Epithelial cell of esophagus (primary cell): Measurements from ENCODE around the gene INHA.
A peak's percentile ranks its signal among the peaks of the same experiment; 100 is the strongest.

ENCODE experiments used
- DNase-seq: peaks from one replicate; pipeline ENCODE4 v3.0.0; 2010; ENCODE audit warnings: low read depth
- H3K4me3 ChIP-seq: 2 replicates; pipeline ENCODE4 v1.5.1; 2011; ENCODE audit warnings: mild to moderate bottlenecking, low read length, control low read depth
- CTCF ChIP-seq: IDR thresholded peaks from 2 replicates; pipeline ENCODE4 v1.5.1; 2011; ENCODE audit warnings: low read depth, mild to moderate bottlenecking, low read length, control low read depth, inconsistent platforms; ENCODE audit not compliant: insufficient read depth; ENCODE audit errors: missing control alignments

The INHA gene

GRCh38 chr2:219547621-219548020 lies 24.5 kb upstream of the INHA start:
- DNase-seq, result no peak
- no peak overlapping the region for H3K4me3 ChIP-seq
- TF ChIP-seq CTCF, result no peak

GRCh38 chr2:219548990-219549389 lies 23.1 kb upstream of the INHA start:
- H3K4me3 ChIP-seq, result no peak overlapping the region
- no peak for DNase-seq
- TF ChIP-seq CTCF, result no peak

- H3K4me3 ChIP-seq, result no peak overlapping the region
- no peak for TF ChIP-seq CTCF
- no peak for DNase-seq
Measured at GRCh38 chr2:219549619-219550018, 22.5 kb upstream of the INHA start.

GRCh38 chr2:219551441-219552381 lies 20.4 kb upstream of the INHA start:
- TF ChIP-seq CTCF, result no peak
- peak; percentile 29 for DNase-seq
- H3K4me3 ChIP-seq, result peak overlapping the region; percentile 55

- peak overlapping the region; percentile 55 for H3K4me3 ChIP-seq
- peak; percentile 88 for DNase-seq
- no peak for TF ChIP-seq CTCF
Measured at GRCh38 chr2:219552382-219553167, 19.5 kb upstream of the INHA start.

- DNase-seq, result no peak
- H3K4me3 ChIP-seq, result peak overlapping the region; percentile 55
- no peak for TF ChIP-seq CTCF
Measured at GRCh38 chr2:219553168-219553417, 19.0 kb upstream of the INHA start.
